ENCODE measurements around the gene MYO7B. TPM values are rescaled to one million over a fixed set of nuclear protein-coding genes. Genes with fewer than 3 reads are reported as not detected.

MYO7B gene
- polyA plus RNA-seq, 4 donors = 85.6 to 617 (median 462) TPM

DNA sequence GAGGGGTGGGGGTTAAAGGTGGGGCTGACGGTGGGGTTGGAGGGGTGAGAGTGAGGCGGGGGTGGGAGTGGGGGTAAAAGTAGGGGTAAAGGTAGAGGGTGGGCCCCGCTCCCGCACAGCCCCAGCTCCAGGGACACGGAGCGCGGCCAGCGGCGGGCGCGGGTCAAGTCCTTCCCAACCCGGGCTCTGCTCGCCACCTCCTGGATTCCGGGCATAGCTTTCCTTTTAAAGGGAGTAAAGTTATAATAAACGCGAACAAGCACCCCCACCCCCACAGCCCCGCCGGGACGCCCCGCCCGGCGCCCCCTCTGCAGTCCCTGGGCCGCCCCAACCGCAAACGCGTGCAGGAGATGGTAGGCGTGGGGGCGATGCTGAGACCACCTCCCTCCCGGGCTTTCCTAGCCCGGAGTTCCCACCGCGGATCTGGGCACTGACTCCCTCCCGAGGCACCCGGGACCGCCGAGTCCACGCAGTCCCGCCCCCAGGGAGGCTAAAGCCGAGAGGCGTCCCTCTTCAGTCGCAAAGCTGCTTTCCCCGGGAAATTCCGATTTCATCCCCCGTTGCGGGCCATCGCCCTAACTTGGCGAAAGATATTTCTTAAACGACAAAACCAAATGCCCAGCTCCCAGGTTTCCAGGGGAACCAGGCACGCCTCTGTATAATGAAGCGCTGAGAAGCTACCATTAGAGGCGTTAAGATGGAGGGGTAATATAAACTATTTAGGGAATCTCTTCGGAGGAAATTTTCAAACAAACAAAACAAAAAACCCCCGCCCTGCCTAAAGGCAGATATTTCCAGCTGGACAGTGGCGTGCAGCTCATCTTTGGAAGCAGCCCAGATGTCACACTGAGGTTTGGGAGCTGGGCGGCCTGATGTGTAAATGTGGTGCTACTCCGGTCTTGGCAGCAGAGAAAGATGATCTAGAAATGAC lies 140.1 kb downstream of the MYO7B start, which contains the start of gene LIMS2:
TSS of gene LIMS2 (minus strand) at position 200 of the 931 bp plus-strand sequence. CDS start 506 bp downstream, outside the sequence.
- no peaks in the 10 kb centered on the region for H3K36me3 ChIP-seq (ENCODE audit: control insufficient read depth in 3 of 3, insufficient read depth in 2 of 3, low read depth in 1 of 3, low read length in 3 of 3)
- WGBS, 3 donors = 4 to 7% (median 5%) methylated on average over 44 to 56 of the region's 56 CpGs
- no peak for FAIRE-seq
- peak within 1 kb of the TSS in 1 of 3 donors; percentile 80 for H3K27ac ChIP-seq (ENCODE audit: low read depth in 1 of 3, low read length in 2 of 3)
- peaks cover 0 to 5% (median 0%) of the 10 kb centered on the region in 3 donors for H3K4me1 ChIP-seq (ENCODE audit: control insufficient read depth in 3 of 3, insufficient read depth in 2 of 3, low read depth in 1 of 3, low read length in 2 of 3)
- H3K4me3 ChIP-seq (ENCODE audit: low read depth in 1 of 3, low read length in 3 of 3) = peak within 1 kb of the TSS in 2 of 3 donors; percentile 48 to 49
- peak in 1 of 2 donors; percentile 33 for DNase-seq
- no peaks in the 10 kb centered on the region for H3K9me3 ChIP-seq (ENCODE audit: control insufficient read depth in 2 of 2, insufficient read depth in 1 of 2, low read depth in 1 of 2, low read length in 1 of 2)
- peaks cover 0 to 76% (median 0%) of the 10 kb centered on the region in 3 donors for H3K27me3 ChIP-seq (ENCODE audit: control insufficient read depth in 3 of 3, insufficient read depth in 3 of 3, low read length in 3 of 3)

DNA sequence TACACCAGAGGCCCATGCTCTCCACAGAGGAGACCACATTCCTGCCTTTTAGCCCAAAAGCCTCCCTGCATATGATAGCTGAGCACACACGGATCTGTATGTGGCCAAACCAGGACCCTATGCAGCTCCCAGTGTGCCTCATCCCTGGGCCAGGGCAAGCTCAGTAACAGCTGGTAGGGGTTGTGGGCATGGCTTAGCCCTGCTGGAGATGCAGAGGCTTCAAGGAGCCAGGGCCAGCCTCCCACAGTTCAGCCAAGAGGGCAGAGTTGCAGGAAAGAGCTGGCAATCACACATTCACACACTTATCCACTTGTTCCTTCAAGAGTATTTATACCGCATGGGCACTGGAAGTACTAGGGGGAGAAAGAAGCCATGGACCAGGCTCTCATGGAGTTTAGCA lies 141.4 kb downstream of the MYO7B start:
- Histone ChIP-seq H3K27ac (ENCODE audit: low read depth in 1 of 3, low read length in 2 of 3) (no peak overlapping the region), H3K27me3 (ENCODE audit: control insufficient read depth in 3 of 3, insufficient read depth in 3 of 3, low read length in 3 of 3) (peaks cover 0 to 79% (median 0%) of the 10 kb centered on the region in 3 donors), H3K9me3 (ENCODE audit: control insufficient read depth in 2 of 2, insufficient read depth in 1 of 2, low read depth in 1 of 2, low read length in 1 of 2) (no peaks in the 10 kb centered on the region), H3K36me3 (ENCODE audit: control insufficient read depth in 3 of 3, insufficient read depth in 2 of 3, low read depth in 1 of 3, low read length in 3 of 3) (no peaks in the 10 kb centered on the region), H3K4me1 (ENCODE audit: control insufficient read depth in 3 of 3, insufficient read depth in 2 of 3, low read depth in 1 of 3, low read length in 2 of 3) (peaks cover 0 to 5% (median 0%) of the 10 kb centered on the region in 3 donors), H3K4me3 (ENCODE audit: low read depth in 1 of 3, low read length in 3 of 3) (no peak overlapping the region)
- DNase-seq (no peak), FAIRE-seq (no peak)
- 75 to 89% (median 78%) methylated on average over 2 of the region's 2 CpGs for WGBS, 3 donors

DNA sequence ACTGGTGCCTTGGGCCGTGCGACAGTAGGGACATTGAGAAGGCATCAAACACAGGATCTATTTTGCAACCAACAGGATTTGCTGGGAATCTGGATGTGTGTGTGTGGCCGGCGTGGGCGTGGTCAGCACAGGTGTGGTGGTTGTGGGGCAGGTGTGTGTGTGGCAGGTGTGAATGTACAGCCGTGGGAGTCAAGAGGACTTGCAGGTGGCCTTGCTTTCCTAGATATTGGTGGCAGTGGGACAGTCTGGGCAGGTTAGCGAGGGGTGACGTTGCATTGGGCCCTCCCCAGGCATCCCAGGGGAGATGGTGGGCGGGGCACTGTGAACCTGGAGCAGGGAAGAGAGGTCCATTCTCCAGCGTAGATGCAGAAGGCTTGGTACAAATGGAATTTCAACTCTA lies 143.0 kb downstream of the MYO7B start:
- DNase-seq (no peak), FAIRE-seq (no peak)
- 32 to 68% (median 38%) methylated on average over 10 of the region's 10 CpGs for WGBS, 3 donors
- H3K9me3 ChIP-seq (ENCODE audit: control insufficient read depth in 2 of 2, insufficient read depth in 1 of 2, low read depth in 1 of 2, low read length in 1 of 2) = no peaks in the 10 kb centered on the region
- peaks cover 0 to 65% (median 0%) of the 10 kb centered on the region in 3 donors for H3K27me3 ChIP-seq (ENCODE audit: control insufficient read depth in 3 of 3, insufficient read depth in 3 of 3, low read length in 3 of 3)
- no peak overlapping the region for H3K4me3 ChIP-seq (ENCODE audit: low read depth in 1 of 3, low read length in 3 of 3)
- no peak overlapping the region for H3K27ac ChIP-seq (ENCODE audit: low read depth in 1 of 3, low read length in 2 of 3)
- no peaks in the 10 kb centered on the region for H3K36me3 ChIP-seq (ENCODE audit: control insufficient read depth in 3 of 3, insufficient read depth in 2 of 3, low read depth in 1 of 3, low read length in 3 of 3)
- H3K4me1 ChIP-seq (ENCODE audit: control insufficient read depth in 3 of 3, insufficient read depth in 2 of 3, low read depth in 1 of 3, low read length in 2 of 3) = peaks cover 0 to 5% (median 0%) of the 10 kb centered on the region in 3 donors

- Histone ChIP-seq H3K36me3 (ENCODE audit: control insufficient read depth in 3 of 3, insufficient read depth in 2 of 3, low read depth in 1 of 3, low read length in 3 of 3) (no peaks in the 10 kb centered on the region), H3K27ac (ENCODE audit: low read depth in 1 of 3, low read length in 2 of 3) (no peak overlapping the region), H3K4me3 (ENCODE audit: low read depth in 1 of 3, low read length in 3 of 3) (no peak overlapping the region), H3K9me3 (ENCODE audit: control insufficient read depth in 2 of 2, insufficient read depth in 1 of 2, low read depth in 1 of 2, low read length in 1 of 2) (no peaks in the 10 kb centered on the region), H3K27me3 (ENCODE audit: control insufficient read depth in 3 of 3, insufficient read depth in 3 of 3, low read length in 3 of 3) (peaks cover 0 to 60% (median 0%) of the 10 kb centered on the region in 3 donors), H3K4me1 (ENCODE audit: control insufficient read depth in 3 of 3, insufficient read depth in 2 of 3, low read depth in 1 of 3, low read length in 2 of 3) (peaks cover 0 to 5% (median 0%) of the 10 kb centered on the region in 3 donors)
- WGBS, 3 donors = 78 to 88% (median 84%) methylated on average over 6 of the region's 6 CpGs
- DNase-seq (no peak), FAIRE-seq (no peak)
Measured at GRCh38 chr2:127678991-127679390, 143.5 kb downstream of the MYO7B start.

GRCh38 chr2:127679680-127680361 lies 144.3 kb downstream of the MYO7B start:
- no peak for FAIRE-seq

GRCh38 chr2:127680706-127681287 lies 145.3 kb downstream of the MYO7B start:
- Histone ChIP-seq H3K4me1 (ENCODE audit: control insufficient read depth in 3 of 3, insufficient read depth in 2 of 3, low read depth in 1 of 3, low read length in 2 of 3) (no peaks in the 10 kb centered on the region), H3K9me3 (ENCODE audit: control insufficient read depth in 2 of 2, insufficient read depth in 1 of 2, low read depth in 1 of 2, low read length in 1 of 2) (no peaks in the 10 kb centered on the region), H3K27ac (ENCODE audit: low read depth in 1 of 3, low read length in 2 of 3) (no peak overlapping the region), H3K27me3 (ENCODE audit: control insufficient read depth in 3 of 3, insufficient read depth in 3 of 3, low read length in 3 of 3) (peaks cover 0 to 45% (median 0%) of the 10 kb centered on the region in 3 donors), H3K36me3 (ENCODE audit: control insufficient read depth in 3 of 3, insufficient read depth in 2 of 3, low read depth in 1 of 3, low read length in 3 of 3) (no peaks in the 10 kb centered on the region), H3K4me3 (ENCODE audit: low read depth in 1 of 3, low read length in 3 of 3) (no peak overlapping the region)
- DNase-seq (no peak), FAIRE-seq (no peak)
- WGBS, 3 donors = 78 to 87% (median 81%) methylated on average over 19 of the region's 19 CpGs

More at GRCh38 chr2:127679680-127680361, 144.3 kb downstream of the MYO7B start:
- whole genome bisulfite sequencing, 3 donors = 87 to 90% (median 89%) methylated on average over 15 of the region's 15 CpGs
- Histone ChIP-seq H3K27ac (ENCODE audit: low read depth in 1 of 3, low read length in 2 of 3) (no peak overlapping the region), H3K4me1 (ENCODE audit: control insufficient read depth in 3 of 3, insufficient read depth in 2 of 3, low read depth in 1 of 3, low read length in 2 of 3) (no peaks in the 10 kb centered on the region), H3K9me3 (ENCODE audit: control insufficient read depth in 2 of 2, insufficient read depth in 1 of 2, low read depth in 1 of 2, low read length in 1 of 2) (no peaks in the 10 kb centered on the region), H3K27me3 (ENCODE audit: control insufficient read depth in 3 of 3, insufficient read depth in 3 of 3, low read length in 3 of 3) (peaks cover 0 to 52% (median 0%) of the 10 kb centered on the region in 3 donors), H3K36me3 (ENCODE audit: control insufficient read depth in 3 of 3, insufficient read depth in 2 of 3, low read depth in 1 of 3, low read length in 3 of 3) (no peaks in the 10 kb centered on the region), H3K4me3 (ENCODE audit: low read depth in 1 of 3, low read length in 3 of 3) (no peak overlapping the region)
- DNase-seq = no peak

DNA sequence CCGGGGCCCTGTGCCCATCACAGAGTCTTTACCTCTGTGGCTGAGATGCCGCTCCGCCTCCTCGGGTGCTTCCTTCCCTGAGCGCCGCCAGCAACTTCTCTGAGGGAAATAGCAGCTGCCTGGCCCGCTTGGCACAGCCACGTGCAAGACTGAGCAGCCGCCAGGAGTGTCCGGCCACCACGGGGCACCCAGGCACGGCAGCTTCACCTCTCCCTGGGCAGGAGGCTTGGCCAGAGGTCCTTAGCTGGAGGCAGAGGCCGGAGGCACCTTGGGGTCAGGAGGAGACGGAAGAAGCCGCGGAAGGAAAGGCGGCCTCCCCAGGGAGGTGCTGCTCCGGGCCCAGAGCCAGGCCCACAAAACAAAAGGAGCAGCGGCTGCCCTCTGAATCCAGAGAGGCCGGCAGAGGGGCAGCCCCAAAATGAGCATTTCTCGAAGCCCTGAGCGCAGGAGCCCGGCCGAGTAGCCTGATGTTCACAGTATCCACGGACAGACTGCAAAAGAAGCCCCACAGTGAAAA lies 145.9 kb downstream of the MYO7B start:
- H3K27ac ChIP-seq (ENCODE audit: low read depth in 1 of 3, low read length in 2 of 3) = no peak overlapping the region
- FAIRE-seq = no peak

More for the DNA sequence above, 145.9 kb downstream of the MYO7B start:
- Histone ChIP-seq H3K9me3 (ENCODE audit: control insufficient read depth in 2 of 2, insufficient read depth in 1 of 2, low read depth in 1 of 2, low read length in 1 of 2) (no peaks in the 10 kb centered on the region), H3K4me3 (ENCODE audit: low read depth in 1 of 3, low read length in 3 of 3) (no peak overlapping the region), H3K27me3 (ENCODE audit: control insufficient read depth in 3 of 3, insufficient read depth in 3 of 3, low read length in 3 of 3) (peaks cover 0 to 40% (median 0%) of the 10 kb centered on the region in 3 donors), H3K36me3 (ENCODE audit: control insufficient read depth in 3 of 3, insufficient read depth in 2 of 3, low read depth in 1 of 3, low read length in 3 of 3) (no peaks in the 10 kb centered on the region), H3K4me1 (ENCODE audit: control insufficient read depth in 3 of 3, insufficient read depth in 2 of 3, low read depth in 1 of 3, low read length in 2 of 3) (no peaks in the 10 kb centered on the region)
- 51 to 54% (median 52%) methylated on average over 25 of the region's 25 CpGs for WGBS, 3 donors
- DNase-seq = no peak

All from small intestine (tissue), 7 donors.